NT2/D1 (cell line): ENCODE results near the gene RNASE8.

Source experiments
- SUZ12 ChIP-seq: IDR thresholded peaks from 2 replicates; pipeline ENCODE4 v1.6.1; 2011; ENCODE audit not compliant: insufficient read length, insufficient read depth; ENCODE audit errors: extremely low read depth
- YY1 ChIP-seq: IDR thresholded peaks from 2 replicates; pipeline ENCODE4 v1.6.1; 2011; ENCODE audit not compliant: insufficient read length, insufficient read depth
- ZNF274 ChIP-seq: IDR thresholded peaks from 2 replicates; pipeline ENCODE4 v1.6.1; 2011; ENCODE audit warnings: mild to moderate bottlenecking, low read depth, low read length

DNA sequence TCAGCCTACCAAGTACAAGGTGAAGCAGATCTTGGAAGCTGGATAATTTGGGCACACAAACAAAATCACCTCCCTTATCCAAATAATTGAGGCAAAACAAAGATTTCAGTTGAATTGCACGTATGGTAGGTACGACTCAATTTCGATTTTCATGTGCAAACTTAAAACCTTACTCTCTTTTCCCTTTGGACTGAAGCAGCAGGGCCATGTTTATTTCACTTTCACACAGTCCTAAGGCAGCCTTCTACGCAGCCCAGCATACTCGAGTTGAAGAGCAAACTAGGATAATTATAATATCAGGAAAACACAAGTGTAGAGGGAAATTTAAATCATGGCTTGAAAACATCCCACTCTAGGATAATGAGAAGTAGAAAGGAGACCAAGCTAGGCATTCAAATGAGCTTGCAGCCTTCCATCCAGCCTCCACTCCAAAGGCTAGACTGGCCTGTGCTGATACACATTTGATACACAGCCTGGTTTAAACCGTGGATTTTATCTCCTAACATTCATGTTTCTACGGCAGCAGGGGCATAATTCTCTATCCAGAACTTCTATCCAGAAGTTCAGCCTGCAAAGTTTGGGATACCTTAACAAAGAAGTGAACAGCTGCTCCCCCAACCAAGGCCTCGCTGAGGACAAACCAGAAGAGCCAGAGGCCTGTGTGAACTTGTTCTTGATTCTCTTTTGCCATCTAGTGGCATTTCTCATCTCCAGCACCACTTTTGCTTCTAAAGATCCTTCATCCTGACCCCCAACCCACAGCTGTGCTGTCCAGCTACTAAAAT lies 17.8 kb upstream of the RNASE8 start:
- TF ChIP-seq YY1 (no peak), ZNF274 (no peak), SUZ12 (no peak)
